Measurements from ENCODE around the gene DOCK8. TPM values are rescaled to one million over a fixed set of nuclear protein-coding genes. Genes with fewer than 3 reads are reported as not detected.

Gene DOCK8
- total RNA-seq, 1 donor from 2014 or later: 0.22 TPM

- no peak for DNase-seq
- Mint-ChIP-seq H3K27ac (ENCODE audit: unreplicated experiment) (no peak overlapping the region), H3K4me3 (ENCODE audit: unreplicated experiment) (no peak overlapping the region), H3K9me3 (ENCODE audit: unreplicated experiment) (no peaks in the 10 kb centered on the region), H3K4me1 (ENCODE audit: low read depth, unreplicated experiment) (no peaks in the 10 kb centered on the region), H3K36me3 (ENCODE audit: unreplicated experiment) (no peaks in the 10 kb centered on the region), H3K27me3 (ENCODE audit: unreplicated experiment) (no peaks in the 10 kb centered on the region)
- TF ChIP-seq CTCF (IDR thresholded peaks at IDR 0.05; ENCODE audit: partially characterized antibody, unreplicated experiment): no peak
Measured at GRCh38 chr9:242461-243080, 27.9 kb downstream of the DOCK8 start.

- TF ChIP-seq CTCF (IDR thresholded peaks at IDR 0.05; ENCODE audit: partially characterized antibody, unreplicated experiment): no peak
- H3K27me3 Mint-ChIP-seq (ENCODE audit: unreplicated experiment): peaks cover 2% of the 10 kb centered on the region
- H3K27ac Mint-ChIP-seq (ENCODE audit: unreplicated experiment): no peak overlapping the region
- H3K9me3 Mint-ChIP-seq (ENCODE audit: unreplicated experiment): no peaks in the 10 kb centered on the region
- no peak overlapping the region for H3K4me3 Mint-ChIP-seq (ENCODE audit: unreplicated experiment)
- H3K36me3 Mint-ChIP-seq (ENCODE audit: unreplicated experiment): no peaks in the 10 kb centered on the region
- H3K4me1 Mint-ChIP-seq (ENCODE audit: low read depth, unreplicated experiment): no peaks in the 10 kb centered on the region
- DNase-seq: no peak
Measured at GRCh38 chr9:248278-248961, 33.8 kb downstream of the DOCK8 start.

GRCh38 chr9:249025-249424 lies 34.4 kb downstream of the DOCK8 start:
- no peak for TF ChIP-seq CTCF (IDR thresholded peaks at IDR 0.05; ENCODE audit: partially characterized antibody, unreplicated experiment)
- H3K4me1 Mint-ChIP-seq (ENCODE audit: low read depth, unreplicated experiment): no peaks in the 10 kb centered on the region
- H3K4me3 Mint-ChIP-seq (ENCODE audit: unreplicated experiment): no peak overlapping the region
- H3K9me3 Mint-ChIP-seq (ENCODE audit: unreplicated experiment): no peaks in the 10 kb centered on the region
- H3K27me3 Mint-ChIP-seq (ENCODE audit: unreplicated experiment): peaks cover 2% of the 10 kb centered on the region
- no peak for DNase-seq
- H3K27ac Mint-ChIP-seq (ENCODE audit: unreplicated experiment): no peak overlapping the region
- H3K36me3 Mint-ChIP-seq (ENCODE audit: unreplicated experiment): no peaks in the 10 kb centered on the region

- no peaks in the 10 kb centered on the region for H3K9me3 Mint-ChIP-seq (ENCODE audit: unreplicated experiment)
- no peaks in the 10 kb centered on the region for H3K4me1 Mint-ChIP-seq (ENCODE audit: low read depth, unreplicated experiment)
- H3K27ac Mint-ChIP-seq (ENCODE audit: unreplicated experiment): no peak overlapping the region
- H3K36me3 Mint-ChIP-seq (ENCODE audit: unreplicated experiment): no peaks in the 10 kb centered on the region
- H3K27me3 Mint-ChIP-seq (ENCODE audit: unreplicated experiment): peaks cover 2% of the 10 kb centered on the region
- H3K4me3 Mint-ChIP-seq (ENCODE audit: unreplicated experiment): no peak overlapping the region
- no peak for TF ChIP-seq CTCF (IDR thresholded peaks at IDR 0.05; ENCODE audit: partially characterized antibody, unreplicated experiment)
- no peak for DNase-seq
Measured at GRCh38 chr9:250039-250438, 35.4 kb downstream of the DOCK8 start.

GRCh38 chr9:250625-251024 lies 36.0 kb downstream of the DOCK8 start:
- H3K9me3 Mint-ChIP-seq (ENCODE audit: unreplicated experiment): no peaks in the 10 kb centered on the region
- H3K27ac Mint-ChIP-seq (ENCODE audit: unreplicated experiment): no peak overlapping the region
- H3K4me3 Mint-ChIP-seq (ENCODE audit: unreplicated experiment): no peak overlapping the region
- TF ChIP-seq CTCF (IDR thresholded peaks at IDR 0.05; ENCODE audit: partially characterized antibody, unreplicated experiment): no peak
- H3K27me3 Mint-ChIP-seq (ENCODE audit: unreplicated experiment): peaks cover 2% of the 10 kb centered on the region
- DNase-seq: no peak
- H3K4me1 Mint-ChIP-seq (ENCODE audit: low read depth, unreplicated experiment): no peaks in the 10 kb centered on the region
- H3K36me3 Mint-ChIP-seq (ENCODE audit: unreplicated experiment): no peaks in the 10 kb centered on the region

Measured in glutamatergic neuron (in vitro differentiated cells).